MCF 10A (cell line): ENCODE measurements around the gene SRRD. TPM values are rescaled to one million over a fixed set of nuclear protein-coding genes. Genes with fewer than 3 reads are reported as not detected.
A peak's percentile ranks its signal among the peaks of the same experiment; 100 is the strongest.

Experiments
- BruUV-seq: library from RNA; stranded (reverse); fragments of 400-500 nt; replicated peaks from 2 replicates; lab custom pipeline; 2021; lab: Mats Ljungman, UMichigan
- CTCF ChIA-PET: fragments of 300-600 bp; sonication (Branson Sonifier 250); formaldehyde crosslinking; extraction: SDS; loops from one replicate; lab custom pipeline; 2021; ENCODE audit warnings: antibody characterized with exemption, inconsistent platforms; lab: Yijun Ruan, JAX
- POLR2A ChIA-PET: fragments of 300-600, 350-650 bp; sonication (Branson Sonifier 250); formaldehyde crosslinking; extraction: SDS; loops from one replicate; lab custom pipeline; 2020; ENCODE audit warnings: antibody characterized with exemption, inconsistent platforms; lab: Yijun Ruan, JAX
- DNase-seq: peaks from one replicate; pipeline ENCODE4 v3.0.0-alpha.2; 2018; ENCODE audit not compliant: unreplicated experiment
- H3K27ac Mint-ChIP-seq: one replicate; pipeline ENCODE4 v1.8.0; 2022; ENCODE audit warnings: mild to moderate bottlenecking, low read depth, mixed read lengths; ENCODE audit not compliant: unreplicated experiment
- H3K27me3 Mint-ChIP-seq: one replicate; pipeline ENCODE4 v1.8.0; 2022; ENCODE audit warnings: mixed read lengths; ENCODE audit not compliant: insufficient read depth, unreplicated experiment
- H3K36me3 Mint-ChIP-seq: one replicate; pipeline ENCODE4 v1.8.0; 2022; ENCODE audit warnings: mild to moderate bottlenecking, moderate library complexity, mixed read lengths; ENCODE audit not compliant: insufficient read depth, unreplicated experiment
- H3K4me1 Mint-ChIP-seq: one replicate; pipeline ENCODE4 v1.8.0; 2022; ENCODE audit warnings: mixed read lengths; ENCODE audit not compliant: insufficient read depth, unreplicated experiment
- H3K4me3 Mint-ChIP-seq: one replicate; pipeline ENCODE4 v1.8.0; 2022; ENCODE audit warnings: mild to moderate bottlenecking, moderate library complexity, mixed read lengths; ENCODE audit not compliant: unreplicated experiment
- H3K9me3 Mint-ChIP-seq: one replicate; pipeline ENCODE4 v1.8.0; 2022; ENCODE audit warnings: mixed read lengths; ENCODE audit not compliant: unreplicated experiment
- intact Hi-C: fragments of 100-400 bp; cut with micrococcal nuclease; formaldehyde crosslinking; loops from 2 replicates; pipeline ENCODE4 v1.14.1; 2022
- total RNA-seq: library from RNA; stranded (reverse); gene quantifications from 2 replicates; pipeline ENCODE4 v1.2.3, GENCODE V29; 2022
- TF ChIP-seq, protein P1 (sequence below): fragments of 200-600 bp; IDR thresholded peaks from one replicate; pipeline ENCODE4 v1.8.0; 2022; ENCODE audit warnings: antibody characterized with exemption, mild to moderate bottlenecking; ENCODE audit not compliant: unreplicated experiment

SRRD gene
- total RNA-seq, 1 experiment from 2014 or later = 27.9 TPM

DNA sequence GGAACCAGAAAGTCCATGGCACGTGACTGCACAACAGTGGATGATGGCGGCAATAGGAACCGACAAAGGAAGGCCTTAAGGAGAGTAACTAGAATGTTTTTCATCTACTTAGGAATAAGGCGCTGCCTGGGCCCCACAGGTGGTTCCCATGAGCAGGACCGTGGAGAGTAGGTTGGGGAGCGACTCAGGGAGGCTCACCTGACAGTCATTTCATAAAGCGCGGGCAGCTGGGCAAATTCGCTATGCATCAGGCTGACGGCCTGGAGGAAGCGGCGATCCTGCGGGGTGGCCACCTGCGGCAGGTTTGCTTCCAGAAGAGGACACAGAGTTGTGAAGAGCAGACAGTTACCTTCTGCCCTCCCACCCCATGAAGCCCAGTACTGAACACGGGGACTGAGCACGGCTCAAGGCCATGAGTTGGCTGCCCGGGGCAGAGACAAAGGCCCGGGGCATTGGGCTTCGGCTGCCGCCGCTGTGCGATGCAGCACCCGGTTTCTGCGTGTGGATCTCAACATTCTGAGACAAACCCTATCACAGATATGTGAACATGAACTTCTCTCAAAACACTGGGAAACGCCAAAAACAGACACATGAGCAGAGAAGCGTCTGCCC lies 25.9 kb upstream of the SRRD start:
- intact Hi-C loops = no loop called here
- Mint-ChIP-seq H3K4me1 (no peaks in the 10 kb centered on the region), H3K9me3 (no peaks in the 10 kb centered on the region), H3K4me3 (no peak overlapping the region), H3K27me3 (no peaks in the 10 kb centered on the region), H3K36me3 (peaks cover 49% of the 10 kb centered on the region), H3K27ac (no peak overlapping the region)
- DNase-seq = no peak
- ChIA-PET CTCF (interaction anchor here (0.6 to 0.7 kb wide), 3 partner anchors 9 to 66 kb away, joined by 3 read pairs; no protein-coding TSS in a partner anchor), POLR2A (interaction anchor here (0.6 kb wide), 1 partner anchor 87 kb away, joined by 4 read pairs; no protein-coding TSS in a partner anchor)
- TF ChIP-seq, protein P1, sequence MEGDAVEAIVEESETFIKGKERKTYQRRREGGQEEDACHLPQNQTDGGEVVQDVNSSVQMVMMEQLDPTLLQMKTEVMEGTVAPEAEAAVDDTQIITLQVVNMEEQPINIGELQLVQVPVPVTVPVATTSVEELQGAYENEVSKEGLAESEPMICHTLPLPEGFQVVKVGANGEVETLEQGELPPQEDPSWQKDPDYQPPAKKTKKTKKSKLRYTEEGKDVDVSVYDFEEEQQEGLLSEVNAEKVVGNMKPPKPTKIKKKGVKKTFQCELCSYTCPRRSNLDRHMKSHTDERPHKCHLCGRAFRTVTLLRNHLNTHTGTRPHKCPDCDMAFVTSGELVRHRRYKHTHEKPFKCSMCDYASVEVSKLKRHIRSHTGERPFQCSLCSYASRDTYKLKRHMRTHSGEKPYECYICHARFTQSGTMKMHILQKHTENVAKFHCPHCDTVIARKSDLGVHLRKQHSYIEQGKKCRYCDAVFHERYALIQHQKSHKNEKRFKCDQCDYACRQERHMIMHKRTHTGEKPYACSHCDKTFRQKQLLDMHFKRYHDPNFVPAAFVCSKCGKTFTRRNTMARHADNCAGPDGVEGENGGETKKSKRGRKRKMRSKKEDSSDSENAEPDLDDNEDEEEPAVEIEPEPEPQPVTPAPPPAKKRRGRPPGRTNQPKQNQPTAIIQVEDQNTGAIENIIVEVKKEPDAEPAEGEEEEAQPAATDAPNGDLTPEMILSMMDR = no peak
- no TSS peak for BruUV-seq

DNA sequence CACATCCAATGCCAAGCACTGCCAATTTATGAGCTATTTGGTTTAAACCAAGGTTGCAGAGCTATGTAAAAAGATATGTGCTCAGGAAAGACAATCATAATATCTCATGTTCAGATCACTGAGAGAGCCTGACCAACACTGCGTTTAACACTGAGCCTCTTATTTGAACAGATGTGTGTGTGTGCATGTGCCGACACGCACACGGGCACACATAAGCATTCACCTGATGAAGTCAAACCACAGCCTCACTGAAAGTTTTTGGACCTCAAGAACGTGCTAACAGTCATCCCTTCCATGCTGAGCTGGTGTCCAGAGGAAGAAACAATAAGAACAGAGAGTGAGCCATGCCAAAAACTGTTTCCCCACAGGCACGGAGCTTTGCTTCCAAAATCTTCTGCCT lies 23.5 kb upstream of the SRRD start:
- Mint-ChIP-seq H3K27me3 (no peaks in the 10 kb centered on the region), H3K9me3 (no peaks in the 10 kb centered on the region), H3K36me3 (peaks cover 59% of the 10 kb centered on the region), H3K4me1 (peaks cover 7% of the 10 kb centered on the region), H3K27ac (no peak overlapping the region), H3K4me3 (no peak overlapping the region)
- ChIA-PET POLR2A (interaction anchor here (1.3 to 1.4 kb wide), 4 partner anchors 43 to 96 kb away, joined by 3 to 6 read pairs (median 4); no protein-coding TSS in a partner anchor), CTCF (interaction anchor here (0.6 to 5.4 kb wide), 30 partner anchors 8 to 893 kb away, joined by 3 to 172 read pairs (median 6); partner anchors contain the start of genes HPS4 and SRRD)
- no TSS peak for BruUV-seq
- DNase-seq = no peak
- intact Hi-C loops = loop anchor here (5.0 kb wide), 1 partner anchor 43 kb away; no protein-coding TSS in a partner anchor
- TF ChIP-seq, protein P1 = no peak

DNA sequence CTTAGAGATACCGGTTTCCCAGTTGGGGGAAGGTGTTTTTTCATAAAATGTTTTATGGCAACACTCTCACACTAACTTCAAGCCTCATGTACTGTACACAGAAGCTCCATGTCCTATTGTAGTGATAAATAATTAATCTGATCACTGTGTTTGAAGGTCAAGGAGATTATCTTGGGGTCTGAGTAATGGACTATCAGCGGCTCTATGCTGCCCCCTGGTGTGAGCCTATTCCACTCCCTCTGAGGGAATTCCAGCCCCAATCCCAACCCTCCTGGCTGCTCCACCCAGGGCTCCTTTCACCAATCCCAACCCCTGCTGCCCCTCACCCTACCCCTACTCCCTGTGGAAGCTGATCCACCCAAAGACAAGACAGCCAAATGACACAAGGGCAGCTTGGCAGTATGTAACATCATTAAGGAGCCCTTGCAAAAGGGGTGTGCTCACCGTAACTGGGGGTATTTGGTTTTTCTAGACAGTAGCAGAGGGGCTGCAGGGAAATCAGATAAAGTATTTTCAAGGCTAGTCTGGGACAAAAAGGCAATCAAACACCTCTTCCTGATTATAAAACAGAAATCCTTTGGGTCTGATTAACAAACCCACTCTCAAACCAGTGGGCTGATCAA lies 22.4 kb upstream of the SRRD start:
- Mint-ChIP-seq H3K27ac (no peak overlapping the region), H3K4me3 (no peak overlapping the region), H3K27me3 (no peaks in the 10 kb centered on the region), H3K36me3 (peaks cover 63% of the 10 kb centered on the region), H3K4me1 (peaks cover 7% of the 10 kb centered on the region), H3K9me3 (no peaks in the 10 kb centered on the region)
- ChIA-PET POLR2A (interaction anchor here (1.3 to 1.7 kb wide), 3 partner anchors 9 to 63 kb away, joined by 5 to 6 read pairs (median 6); no protein-coding TSS in a partner anchor), CTCF (interaction anchor here (0.6 to 5.4 kb wide), 41 partner anchors 9 to 719 kb away, joined by 3 to 172 read pairs (median 5); partner anchors contain the start of genes HPS4 and SRRD)
- no TSS peak for BruUV-seq
- DNase-seq = peak; percentile 61
- intact Hi-C loops = loop anchor here (1.0 to 5.0 kb wide), 2 partner anchors 44 to 63 kb away; no protein-coding TSS in a partner anchor
- TF ChIP-seq, protein P1 = peak; percentile 68

DNA sequence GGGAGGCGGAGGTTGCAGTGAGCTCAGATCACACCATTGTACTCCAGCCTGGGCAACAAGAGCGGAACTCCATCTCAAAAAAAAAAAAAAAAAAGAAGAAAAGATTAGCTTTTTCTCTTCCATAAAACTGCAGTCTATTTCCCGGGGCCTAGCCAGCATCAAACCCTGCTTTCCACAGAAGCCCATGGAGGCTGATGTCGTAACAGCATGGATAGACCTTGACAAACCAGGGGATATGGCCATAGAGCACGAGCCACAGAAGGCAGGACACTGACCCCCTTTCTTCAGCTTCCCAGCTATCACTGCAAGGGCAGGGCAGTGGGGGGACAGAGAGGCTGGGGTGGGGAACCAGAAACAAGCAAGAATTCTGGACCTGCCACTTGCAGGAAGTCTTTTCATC lies 21.6 kb upstream of the SRRD start:
- POLR2A ChIA-PET = interaction anchor here (1.7 kb wide), 1 partner anchor 8 kb away, joined by 5 read pairs; no protein-coding TSS in a partner anchor
- no TSS peak for BruUV-seq
- CTCF ChIA-PET = interaction anchor here (0.7 to 5.4 kb wide), 23 partner anchors 10 to 852 kb away, joined by 3 to 172 read pairs (median 10); no protein-coding TSS in a partner anchor
- DNase-seq = no peak
- intact Hi-C loops = loop anchor here (5.0 kb wide), 1 partner anchor 45 kb away; no protein-coding TSS in a partner anchor
- H3K9me3 Mint-ChIP-seq = no peaks in the 10 kb centered on the region
- TF ChIP-seq, protein P1 = no peak
- no peaks in the 10 kb centered on the region for H3K27me3 Mint-ChIP-seq
- H3K4me1 Mint-ChIP-seq = peaks cover 7% of the 10 kb centered on the region
- peaks cover 70% of the 10 kb centered on the region for H3K36me3 Mint-ChIP-seq
- H3K4me3 Mint-ChIP-seq = no peak overlapping the region
- H3K27ac Mint-ChIP-seq = no peak overlapping the region
